ENCODE data around the gene ILDR2.
"Not testable (repeated sequence)": the region's sequence is repeated elsewhere in the genome, so short reads cannot be mapped to it uniquely, and the experiment has no call there.

Gene ILDR2

DNA sequence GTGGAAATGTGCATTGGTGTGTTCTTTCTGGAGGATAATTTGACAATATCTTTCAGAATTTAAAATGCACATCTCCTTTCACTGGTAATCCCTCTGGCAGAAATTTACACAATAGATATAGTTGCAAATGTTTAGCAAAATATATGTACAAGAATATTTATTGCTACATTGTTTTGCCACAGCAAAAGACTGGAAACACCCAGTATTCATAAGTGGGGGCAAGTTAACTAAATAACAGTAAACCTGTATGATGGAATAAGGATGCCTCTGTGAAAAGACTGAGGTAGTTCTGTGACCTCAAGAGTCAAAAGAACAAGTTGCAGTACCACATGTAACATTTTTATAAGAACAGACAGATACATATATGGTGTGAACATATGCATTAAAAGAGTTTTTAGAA is 85.6 kb downstream of the ILDR2 start:
- no peak for DNase-seq (ENCODE audit: low read depth in 1 of 2, low spot score in 1 of 2)

DNA sequence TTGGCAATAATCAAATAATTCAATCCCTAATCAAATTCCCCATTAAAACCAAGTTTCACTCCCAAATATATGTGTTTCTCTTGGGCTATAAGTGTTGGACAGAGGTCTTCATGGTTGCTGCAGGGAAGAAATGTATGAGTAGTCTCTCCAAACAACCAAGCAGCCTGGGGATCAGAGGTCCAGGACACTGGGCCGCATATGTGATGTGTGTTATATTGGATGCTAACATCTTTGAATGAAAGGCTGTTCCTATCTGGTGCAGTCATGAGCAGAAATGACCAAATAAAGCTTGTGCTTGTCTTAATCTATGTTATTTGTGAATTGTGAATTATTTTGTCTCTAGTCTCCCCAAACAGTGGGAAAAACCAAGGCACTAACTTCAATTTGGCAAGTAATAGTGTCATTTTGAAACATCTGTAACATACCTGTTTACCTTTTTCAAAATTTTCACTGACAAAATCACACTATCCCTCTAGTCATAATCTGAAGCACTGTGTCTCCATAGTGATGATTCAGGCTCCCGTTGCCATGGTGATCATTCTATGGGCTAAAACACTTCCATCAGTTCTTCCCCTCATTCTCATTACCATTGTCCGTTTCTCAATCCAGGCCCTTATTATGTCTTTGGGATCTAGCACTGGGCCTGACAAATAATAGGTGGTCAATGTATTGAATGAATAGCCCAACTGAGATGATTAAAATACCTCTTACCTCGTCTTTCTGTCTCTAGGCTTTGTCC is 86.8 kb downstream of the ILDR2 start:
- DNase-seq (ENCODE audit: low read depth in 1 of 2, low spot score in 1 of 2), result no peak

DNA sequence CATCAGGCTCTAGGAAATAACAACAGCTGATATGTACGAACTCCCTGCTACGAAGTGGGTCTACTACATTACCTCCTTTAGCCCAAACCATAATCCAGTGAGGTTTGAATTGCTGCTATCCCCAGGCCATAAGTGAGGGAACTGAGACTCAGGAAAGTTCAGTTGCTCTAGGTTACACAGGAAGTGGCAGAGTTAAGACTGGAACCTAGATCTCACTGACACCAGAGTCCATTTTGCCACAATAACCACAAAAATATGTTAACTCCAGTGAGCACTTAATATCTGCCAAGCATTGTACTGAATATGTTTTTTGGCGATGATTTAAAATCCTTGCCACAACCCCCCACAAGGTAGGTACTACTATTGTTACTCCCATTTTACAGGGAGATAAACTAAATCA is 90.4 kb downstream of the ILDR2 start:
- DNase-seq (ENCODE audit: low read depth in 1 of 2, low spot score in 1 of 2), result no peak

DNA sequence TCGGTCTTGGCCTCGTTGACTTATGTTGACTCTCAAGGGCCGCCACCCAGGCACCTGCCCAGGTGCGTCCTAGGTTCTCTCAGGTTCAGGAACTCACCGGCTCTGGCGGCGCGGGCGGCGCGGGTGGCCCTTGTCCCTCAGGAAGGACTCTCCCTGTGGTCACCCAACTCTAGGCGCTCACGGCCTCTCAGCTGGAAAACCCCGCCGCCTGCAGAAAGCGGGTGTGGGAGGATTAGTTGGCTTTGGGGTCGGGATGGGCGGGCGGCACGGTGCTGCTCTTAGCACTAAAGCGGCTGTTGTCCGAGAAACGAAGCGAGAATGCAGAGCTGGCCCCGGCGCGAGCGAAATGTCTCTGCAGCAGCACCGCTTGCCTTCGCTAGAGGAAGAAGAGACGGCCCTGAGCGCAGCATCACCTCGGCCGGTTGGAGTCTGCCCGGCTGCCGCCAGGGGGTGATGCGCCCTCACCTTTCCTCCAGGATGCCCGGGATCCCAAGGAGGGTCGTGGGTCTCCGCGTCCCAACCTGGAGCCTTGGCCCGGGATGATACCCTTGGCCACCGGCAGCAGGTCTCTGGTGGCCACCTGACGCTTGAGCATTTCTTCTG is 91.2 kb downstream of the ILDR2 start:
- DNase-seq (ENCODE audit: low read depth in 1 of 2, low spot score in 1 of 2), result no peak

DNA sequence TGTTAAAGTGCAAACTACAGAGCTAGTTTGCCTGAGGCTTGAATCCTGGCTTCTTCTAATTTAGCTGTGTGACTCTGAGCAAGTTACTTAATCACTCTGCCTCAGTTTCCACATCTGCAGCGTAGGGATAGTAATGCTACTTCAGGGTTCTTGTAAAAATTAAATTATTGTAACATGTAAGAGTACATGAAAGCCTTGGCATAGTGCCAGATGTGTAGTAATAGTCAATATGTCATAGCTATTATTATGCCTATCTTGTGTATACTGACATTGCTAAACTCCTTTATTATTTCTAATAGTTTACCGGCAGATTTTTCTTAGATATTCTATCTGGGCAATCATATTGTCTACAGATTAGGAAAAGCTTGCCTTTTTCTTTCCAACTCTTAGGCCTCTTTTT is 92.4 kb downstream of the ILDR2 start:
- no peak for DNase-seq (ENCODE audit: low read depth in 1 of 2, low spot score in 1 of 2)

DNA sequence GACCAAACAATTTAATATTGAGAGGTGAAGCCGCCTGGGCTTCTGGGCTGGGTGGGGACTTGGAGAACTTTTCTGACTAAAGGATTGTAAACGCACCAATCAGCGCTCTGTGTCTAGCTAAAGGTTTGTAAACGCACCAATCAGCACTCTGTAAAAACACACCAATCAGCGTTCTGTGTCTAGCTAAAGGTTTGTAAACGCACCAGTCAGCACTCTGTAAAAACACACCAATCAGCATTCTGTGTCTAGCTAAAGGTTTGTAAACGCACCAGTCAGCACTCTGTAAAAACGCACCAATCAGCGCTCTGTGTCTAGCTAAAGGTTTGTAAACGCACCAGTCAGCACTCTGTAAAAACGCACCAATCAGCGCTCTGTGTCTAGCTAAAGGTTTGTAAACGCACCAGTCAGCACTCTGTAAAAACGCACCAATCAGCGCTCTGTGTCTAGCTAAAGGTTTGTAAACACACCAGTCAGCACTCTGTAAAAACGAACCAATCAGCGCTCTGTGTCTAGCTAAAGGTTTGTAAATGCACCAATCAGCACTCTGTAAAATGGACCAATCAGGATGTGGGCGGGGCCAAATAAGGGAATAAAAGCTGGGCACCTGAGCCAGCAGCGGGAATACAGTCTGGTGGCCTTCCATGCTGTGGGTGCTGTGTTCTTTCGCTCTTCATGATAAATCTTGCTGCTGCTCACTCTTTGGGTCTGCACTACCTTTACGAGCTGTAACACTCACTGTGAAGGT is 97.0 kb downstream of the ILDR2 start:
- DNase-seq (ENCODE audit: low read depth in 1 of 2, low spot score in 1 of 2), result not testable (repeated sequence)

DNA sequence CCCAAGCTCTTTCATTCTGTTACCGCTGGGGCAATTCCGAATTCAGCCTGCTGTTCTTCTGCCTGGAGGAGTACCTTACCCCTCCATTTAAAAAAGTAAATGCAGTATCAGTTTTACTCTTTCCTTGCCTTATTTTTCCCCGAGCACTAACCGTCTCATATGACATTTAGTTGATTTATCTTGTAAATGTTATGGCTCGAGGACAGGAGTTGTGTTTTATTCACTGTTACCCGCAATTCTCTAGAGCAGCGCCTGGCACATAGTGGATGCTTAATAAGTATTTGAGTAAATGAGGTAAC is 98.9 kb downstream of the ILDR2 start:
- DNase-seq (ENCODE audit: low read depth in 1 of 2, low spot score in 1 of 2), result no peak

DNA sequence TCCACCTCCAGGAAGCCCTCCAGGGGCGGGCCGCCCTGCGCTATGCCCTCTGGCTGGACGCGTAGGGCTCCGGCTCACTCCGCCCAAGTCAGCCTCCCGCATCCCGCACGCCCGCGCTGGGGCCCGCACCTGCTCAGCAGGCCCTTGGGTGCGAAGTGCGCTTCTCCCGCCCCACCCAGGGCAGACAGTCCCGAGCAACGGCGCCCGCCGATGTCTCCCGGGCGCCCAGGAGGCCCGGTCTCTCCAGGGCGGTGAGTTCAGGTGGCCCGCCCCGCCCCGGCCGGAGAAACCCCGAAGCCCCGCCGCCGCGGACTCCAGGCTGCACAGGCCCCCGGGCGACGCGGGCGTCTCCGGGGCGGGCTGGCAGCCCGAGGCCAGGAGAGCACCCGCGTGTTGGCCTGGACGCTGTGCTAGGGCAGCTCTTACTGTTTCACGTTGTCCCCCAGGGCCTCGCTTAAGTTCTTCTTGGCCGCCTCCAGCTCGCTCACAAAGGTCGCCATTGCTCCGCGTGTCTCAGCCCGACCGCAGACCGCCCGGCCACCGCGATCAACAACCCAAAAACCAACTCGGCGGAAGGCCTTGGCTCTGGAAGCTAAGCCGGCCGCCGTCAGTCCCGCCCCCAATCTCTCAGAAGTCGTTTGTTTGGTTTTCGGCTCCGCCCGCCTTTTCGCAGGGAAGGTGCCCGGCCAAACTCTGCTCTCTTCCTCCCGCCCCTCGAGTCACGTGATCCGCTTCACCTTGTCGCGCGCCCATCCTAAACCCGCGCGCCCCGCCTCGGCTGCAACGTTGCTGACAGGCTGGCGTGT is 99.4 kb downstream of the ILDR2 start, which contains the start of gene TADA1:
Gene TADA1, minus strand, starts transcription at position 531 of the 806 bp plus-strand sequence. Its CDS starts 31 bp downstream, at position 500.
- peak; percentile 96 to 98 for DNase-seq (ENCODE audit: low read depth in 1 of 2, low spot score in 1 of 2)

DNA sequence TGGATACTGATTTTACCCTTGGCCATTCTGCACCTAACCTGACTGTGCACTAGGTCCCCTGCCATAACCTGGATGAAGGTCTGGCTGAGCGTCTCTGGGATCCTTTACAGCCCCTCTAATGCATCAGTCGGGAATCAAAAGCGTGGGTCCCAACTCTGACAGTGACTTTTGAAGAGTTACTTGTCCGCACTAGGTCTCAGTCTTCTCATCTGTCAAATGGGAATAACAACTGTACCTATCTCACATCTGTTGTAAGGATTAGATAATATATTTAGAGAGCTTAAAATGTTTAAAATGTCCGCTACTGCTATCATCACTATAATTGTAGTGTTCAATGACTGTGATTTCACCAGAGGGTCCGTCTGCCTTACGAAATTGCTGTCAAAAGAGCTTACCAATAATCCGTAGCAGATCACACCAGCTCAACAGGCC is 100.0 kb downstream of the ILDR2 start:
- no peak for DNase-seq (ENCODE audit: low read depth in 1 of 2, low spot score in 1 of 2)

DNA sequence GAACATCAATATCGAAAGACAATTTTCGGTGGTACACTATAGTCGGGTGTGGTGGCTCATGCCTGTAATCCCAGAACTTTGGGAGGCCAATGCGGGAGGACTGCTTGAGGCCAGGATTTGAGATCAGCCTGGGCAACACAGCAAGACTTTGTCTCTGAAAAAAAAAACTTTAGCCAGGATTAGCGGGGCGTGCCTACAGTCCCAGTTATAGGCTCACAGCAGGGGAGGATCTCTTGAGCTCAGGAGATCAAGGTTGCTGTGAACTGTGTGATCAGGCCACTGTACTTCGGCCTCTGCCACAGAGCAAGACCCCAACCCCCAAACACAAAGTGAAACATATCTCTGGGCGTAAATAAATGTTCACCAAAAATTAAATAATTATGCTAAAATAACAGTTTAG is 100.9 kb downstream of the ILDR2 start:
- DNase-seq (ENCODE audit: low read depth in 1 of 2, low spot score in 1 of 2), result no peak

DNA sequence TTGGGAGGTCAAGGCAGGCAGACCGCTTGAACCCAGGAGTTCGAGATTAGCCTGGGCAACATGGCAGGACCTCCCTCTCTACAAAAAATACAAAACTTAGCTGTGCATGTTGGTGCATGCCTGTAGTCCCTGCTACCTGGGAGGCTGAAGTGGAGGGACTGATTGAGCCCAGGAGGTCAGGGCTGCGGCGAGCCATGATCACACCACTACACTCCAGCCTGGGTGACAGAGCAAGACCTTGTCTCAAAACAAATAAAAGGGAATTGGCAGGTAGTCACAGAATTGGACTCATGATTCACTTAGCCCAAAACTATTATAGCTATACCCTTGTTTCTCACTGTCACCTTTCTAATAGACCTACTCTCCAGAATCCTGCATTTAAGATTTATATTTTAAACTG is 104.8 kb downstream of the ILDR2 start:
- DNase-seq (ENCODE audit: low read depth in 1 of 2, low spot score in 1 of 2), result no peak

DNA sequence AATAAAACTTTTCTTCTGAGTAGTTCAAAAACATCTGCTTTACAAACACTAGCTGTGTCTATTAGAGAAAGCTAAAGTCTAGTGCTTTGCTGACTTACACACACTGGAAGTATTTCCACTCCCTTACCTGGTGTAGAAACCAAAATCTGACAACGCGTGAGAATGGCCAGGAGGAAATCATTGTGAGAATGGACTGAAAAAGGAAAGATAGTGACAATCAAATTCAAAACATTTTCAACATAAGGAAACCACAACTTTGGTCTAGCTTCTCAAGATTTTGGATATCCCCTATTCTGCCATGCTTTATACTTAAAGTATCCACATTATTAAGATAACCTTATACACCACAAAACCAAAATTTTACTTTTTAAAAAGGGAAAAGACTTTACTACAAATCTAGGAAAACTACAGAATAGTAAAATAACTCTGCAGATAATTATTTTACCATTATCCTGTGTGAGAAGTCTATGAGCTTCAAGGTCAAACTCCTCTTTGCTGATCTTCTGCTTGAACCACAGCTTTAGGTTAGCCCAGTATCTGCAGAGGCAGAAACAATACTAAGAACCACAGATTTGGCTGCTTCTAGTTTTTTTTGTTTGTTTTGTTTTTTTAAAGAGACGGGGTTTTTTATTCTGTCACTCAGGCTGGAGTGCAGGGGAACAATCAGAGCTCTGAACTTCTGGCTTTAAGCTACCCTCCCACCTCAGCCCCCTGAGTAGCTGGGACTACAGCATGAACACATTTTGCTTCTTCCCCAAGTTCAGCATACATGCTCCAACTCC is 105.8 kb downstream of the ILDR2 start:
- no peak for DNase-seq (ENCODE audit: low read depth in 1 of 2, low spot score in 1 of 2)

DNA sequence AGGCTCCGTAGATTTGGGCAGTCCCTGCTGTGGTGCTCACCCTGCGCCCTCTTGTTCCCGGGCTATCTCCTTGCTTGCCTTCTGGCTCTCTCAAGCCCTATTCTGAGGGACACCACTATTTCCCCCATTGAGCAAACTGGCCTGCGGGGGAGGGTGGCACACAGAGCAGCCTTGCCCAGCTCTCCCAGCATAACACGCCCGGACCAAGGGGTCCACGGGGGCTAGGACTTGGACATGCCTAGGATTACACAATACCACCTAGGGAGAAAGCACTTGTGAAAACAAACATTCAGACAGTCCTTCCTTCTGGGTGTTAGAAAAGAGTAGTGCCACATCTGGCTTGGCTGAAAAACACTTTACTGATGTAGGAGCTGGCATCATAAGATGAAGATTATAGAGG is 106.7 kb downstream of the ILDR2 start:
- no peak for DNase-seq (ENCODE audit: low read depth in 1 of 2, low spot score in 1 of 2)

DNA sequence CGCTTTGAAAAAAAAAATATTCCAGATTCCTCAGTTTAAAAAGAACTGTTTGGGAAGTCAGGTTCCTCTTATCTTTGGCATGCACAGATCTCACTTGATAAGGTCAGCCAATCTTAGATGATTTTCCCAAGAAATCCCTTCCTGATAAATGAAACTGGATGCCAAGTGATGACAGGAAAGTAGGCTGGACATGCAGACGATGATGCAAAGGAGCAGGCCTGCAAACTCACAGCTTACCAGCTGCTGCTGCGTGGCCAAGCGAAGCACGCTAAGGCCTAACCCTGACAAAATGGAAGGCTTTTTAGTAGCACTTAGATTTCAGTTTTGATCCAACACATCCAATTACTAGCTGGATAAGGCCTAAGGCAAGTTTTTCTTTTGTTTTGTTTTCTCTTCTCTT is 109.4 kb downstream of the ILDR2 start:
- DNase-seq (ENCODE audit: low read depth in 1 of 2, low spot score in 1 of 2), result no peak

DNA sequence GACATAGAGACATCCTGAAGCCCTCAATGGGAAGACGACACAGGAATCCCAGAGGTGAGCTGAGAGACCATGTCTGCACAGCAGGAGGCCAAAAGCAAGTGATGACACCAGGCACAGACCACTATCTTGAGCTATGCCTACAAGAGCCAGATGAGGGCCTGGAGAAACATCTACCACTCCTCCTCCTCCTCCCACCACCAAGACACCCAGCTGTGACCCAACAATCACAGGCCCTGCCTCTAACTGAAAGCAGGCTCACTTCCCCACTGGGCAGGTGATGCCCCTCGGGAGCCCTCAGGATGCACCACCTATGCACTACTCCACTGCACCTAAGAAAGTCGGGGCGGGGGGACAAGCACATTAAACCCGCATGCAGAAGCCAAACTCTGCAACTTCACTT is 115.7 kb downstream of the ILDR2 start:
- no peak for DNase-seq (ENCODE audit: low read depth in 1 of 2, low spot score in 1 of 2)

DNA sequence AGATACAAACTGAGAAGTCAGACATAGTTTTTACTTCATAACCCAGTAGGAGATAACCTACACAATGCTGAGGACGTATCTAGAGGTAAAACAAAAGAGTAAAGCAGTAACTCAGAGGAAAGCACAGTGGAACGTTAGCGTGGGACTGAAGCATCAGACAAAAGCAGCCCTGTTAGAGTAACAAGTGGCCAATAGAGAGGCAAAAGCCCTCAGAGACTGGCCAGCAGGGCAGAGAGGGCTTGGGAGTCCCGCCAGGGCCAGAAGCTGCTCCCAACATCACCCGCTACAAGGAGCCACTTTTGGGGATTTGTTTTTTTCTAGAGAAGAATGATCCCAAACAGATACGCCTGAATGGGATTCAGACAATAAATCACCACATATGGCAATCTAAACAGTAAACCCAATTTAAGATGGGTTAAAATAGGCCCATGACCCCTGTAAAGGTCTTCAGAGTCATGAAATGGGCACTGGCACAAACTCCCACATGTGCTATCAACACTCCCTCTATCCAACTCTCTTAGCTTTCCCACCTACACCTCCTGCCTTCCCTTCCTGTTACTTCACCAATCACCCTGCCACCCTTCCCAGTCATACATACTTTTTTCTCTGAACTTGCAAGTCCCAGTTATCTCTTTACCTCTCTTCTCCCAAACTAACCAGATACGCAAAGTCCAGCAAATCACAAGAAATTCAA is 116.5 kb downstream of the ILDR2 start:
- no peak for DNase-seq (ENCODE audit: low read depth in 1 of 2, low spot score in 1 of 2)
